ENCODE data around the gene PCDHGB4.

GRCh38 chr5:141419074-141419880, 31.8 kb downstream of the PCDHGB4 start:
- TF ChIP-seq MAFF (IDR thresholded peaks at IDR 0.05; ENCODE audit: low read depth, low read length): no peak
- TF ChIP-seq KLF12 (CRISPR knock-in tag; IDR thresholded peaks at IDR 0.05; ENCODE audit: borderline replicate concordance): no peak
- no peak for TF ChIP-seq NR2F1 (CRISPR knock-in tag; IDR thresholded peaks at IDR 0.05)
- TF ChIP-seq, protein P1, sequence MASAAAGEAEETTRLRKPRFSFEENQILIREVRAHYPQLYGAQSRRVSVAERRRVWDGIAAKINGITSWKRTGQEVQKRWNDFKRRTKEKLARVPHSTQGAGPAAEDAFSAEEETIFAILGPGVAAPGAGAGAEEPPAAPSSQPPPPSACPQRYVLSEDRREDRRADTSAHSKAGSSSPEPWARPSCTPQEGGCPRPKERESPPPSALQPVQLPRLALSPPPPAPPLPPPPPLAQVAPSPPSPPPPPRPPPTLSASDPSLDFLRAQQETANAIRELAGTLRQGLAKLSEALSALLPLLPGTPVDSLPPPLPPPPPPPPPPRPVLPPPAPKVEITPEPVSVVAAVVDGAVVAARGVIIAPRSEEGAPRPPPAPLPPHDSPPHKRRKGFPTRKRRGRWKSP (CRISPR knock-in tag; IDR thresholded peaks at IDR 0.05): no peak
- no peak for TF ChIP-seq PRMT3 (CRISPR knock-in tag; IDR thresholded peaks at IDR 0.05; ENCODE audit: borderline replicate concordance, low read depth)

All from HepG2 (cell line).